Measurements from ENCODE around the gene PHACTR1. TPM values are rescaled to one million over a fixed set of nuclear protein-coding genes. Genes with fewer than 3 reads are reported as not detected.

Gene PHACTR1
- total and polyA plus RNA-seq, 9 of the 15 experiments (the other 6 are each of a cell fraction or from before 2014, with no cell fraction given) = 11.5 to 32.6 (median 22.0) TPM

GRCh38 chr6:13327691-13328075 is 611.1 kb downstream of the PHACTR1 start (continued):
- TF ChIP-seq IRF1 (CRISPR knock-in tag; IDR thresholded peaks at IDR 0.05; ENCODE audit: borderline replicate concordance) = no peak
- TF ChIP-seq GATAD2A (IDR thresholded peaks at IDR 0.05) = no peak
- no peak for TF ChIP-seq GABPB2 (CRISPR knock-in tag; conservative IDR thresholded peaks at IDR 0.05)
- TF ChIP-seq ELK3 (CRISPR knock-in tag; IDR thresholded peaks at IDR 0.05) = no peak
- TF ChIP-seq NRF1 (conservative IDR thresholded peaks at IDR 0.05 in 1 of 2, IDR thresholded peaks at IDR 0.05 in 1 of 2) = no peak
- no peak for TF ChIP-seq PATZ1 (CRISPR knock-in tag; IDR thresholded peaks at IDR 0.05; ENCODE audit: borderline replicate concordance)
- no peak for TF ChIP-seq SRF (CRISPR knock-in tag; IDR thresholded peaks at IDR 0.05)
- no peak for TF ChIP-seq ZNF764 (CRISPR knock-in tag; IDR thresholded peaks at IDR 0.05; ENCODE audit: low read depth)
- no peak for TF ChIP-seq COPS2 (conservative IDR thresholded peaks at IDR 0.05)
- TF ChIP-seq RNF2 (IDR thresholded peaks at IDR 0.05) = no peak
- no peak for TF ChIP-seq HNRNPLL (IDR thresholded peaks at IDR 0.05; ENCODE audit: low read depth, low read length, poor library complexity, severe bottlenecking)
- no peak for TF ChIP-seq E2F6 (IDR thresholded peaks at IDR 0.05; ENCODE audit: borderline replicate concordance in 1 of 2, extremely low read depth in 1 of 2, insufficient read depth in 1 of 2, insufficient read length in 1 of 2, low read depth in 1 of 2, low read length in 1 of 2, poor library complexity in 1 of 2, severe bottlenecking in 1 of 2)
- no peak for TF ChIP-seq PTTG1 (tag; IDR thresholded peaks at IDR 0.05; ENCODE audit: low read depth)
- TF ChIP-seq HDAC2 (IDR thresholded peaks at IDR 0.05) = 0 out of 2 replicates have a peak, but pooled peaks have one; percentile 79
- TF ChIP-seq ZNF644 (tag; IDR thresholded peaks at IDR 0.05; ENCODE audit: low read depth) = no peak
- no peak for TF ChIP-seq ZNF586 (CRISPR knock-in tag; conservative IDR thresholded peaks at IDR 0.05)
- no peak for TF ChIP-seq NR2F6 (CRISPR knock-in tag; IDR thresholded peaks at IDR 0.05)
- TF ChIP-seq MTA3 (IDR thresholded peaks at IDR 0.05; ENCODE audit: borderline replicate concordance) = no peak
- TF ChIP-seq HCFC1 (IDR thresholded peaks at IDR 0.05; ENCODE audit: low read depth, low read length) = no peak
- peak; percentile 14 for TF ChIP-seq TAF9B (IDR thresholded peaks at IDR 0.05; ENCODE audit: partially characterized antibody)
- 0 out of 2 replicates have a peak, but pooled peaks have one; percentile 9 for TF ChIP-seq KAT7 (CRISPR knock-in tag; IDR thresholded peaks at IDR 0.05; ENCODE audit: borderline replicate concordance)
- no peak for TF ChIP-seq ZNF639 (CRISPR knock-in tag; conservative IDR thresholded peaks at IDR 0.05 in 1 of 2, IDR thresholded peaks at IDR 0.05 in 1 of 2)
- TF ChIP-seq SREBF2 (CRISPR knock-in tag; IDR thresholded peaks at IDR 0.05) = no peak
